GM18499 (cell line): ENCODE data around the gene MAP2K5.

Source experiments
- ATAC-seq: cut with Tn5 transposase; IDR thresholded peaks from one replicate; pipeline ENCODE4 v1.9.1; 2021; ENCODE audit warnings: moderate number of reproducible peaks; ENCODE audit not compliant: insufficient read depth, unreplicated experiment

Gene MAP2K5

GRCh38 chr15:67745073-67746006 lies 202.8 kb downstream of the MAP2K5 start:
- no peak for ATAC-seq

DNA sequence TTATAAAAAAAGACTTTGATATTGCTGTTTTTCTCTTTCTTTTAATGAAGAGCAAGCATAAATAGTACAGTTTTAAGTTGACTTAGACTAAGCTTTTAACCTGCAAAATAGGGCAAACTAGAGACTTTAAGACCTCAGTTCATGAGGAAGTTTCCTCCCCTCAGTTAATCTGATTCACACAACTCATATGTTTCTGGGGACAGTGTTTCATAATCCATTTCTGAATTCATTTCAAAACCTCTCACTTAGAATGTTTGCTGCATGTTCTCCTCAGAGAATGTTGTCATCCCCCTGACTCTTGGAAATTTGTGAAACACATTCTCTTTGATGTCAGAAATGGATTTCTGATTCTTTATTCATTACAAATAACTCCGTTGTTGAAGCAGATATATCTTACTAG lies 203.5 kb downstream of the MAP2K5 start:
- no peak for ATAC-seq

DNA sequence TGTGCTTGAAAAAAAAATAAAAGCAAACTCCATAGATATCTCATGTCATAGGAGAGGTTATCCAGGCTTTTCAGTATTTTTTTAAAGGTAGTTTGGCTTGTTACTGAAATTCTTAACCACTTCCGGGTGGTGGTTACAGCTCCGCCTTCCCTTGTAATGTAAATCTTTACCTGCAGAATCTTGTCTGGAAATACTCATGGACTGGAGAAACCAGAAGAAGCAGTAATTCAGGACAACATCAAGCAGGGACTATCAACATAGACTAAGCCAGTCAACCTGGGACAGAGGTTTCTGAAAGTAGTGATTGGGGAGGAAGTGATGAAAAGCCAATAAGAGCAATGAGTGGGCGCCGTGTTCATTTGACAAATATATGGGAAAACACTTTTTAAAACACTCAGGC lies 203.9 kb downstream of the MAP2K5 start:
- no peak for ATAC-seq

GRCh38 chr15:67747921-67748320 lies 205.4 kb downstream of the MAP2K5 start:
- ATAC-seq: no peak

DNA sequence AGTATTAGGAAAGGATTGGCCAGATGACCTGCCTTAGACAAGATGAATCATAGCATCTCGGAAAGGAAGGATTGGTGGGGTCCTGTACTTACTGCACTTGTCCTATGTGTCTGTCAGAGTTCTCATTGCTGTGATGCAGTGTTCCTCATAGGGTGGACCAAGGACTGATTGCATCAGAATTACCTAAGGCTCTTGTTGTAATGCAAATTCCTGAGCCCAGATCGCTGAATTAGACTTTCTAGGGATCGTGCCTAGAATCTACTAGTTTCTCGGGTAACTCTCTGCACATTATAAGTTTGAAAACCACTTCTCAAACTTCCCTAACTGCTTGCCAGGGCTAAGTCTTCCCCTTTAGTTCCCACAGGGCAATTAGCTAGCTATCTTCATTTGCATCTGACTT lies 207.9 kb downstream of the MAP2K5 start:
- ATAC-seq: no peak

DNA sequence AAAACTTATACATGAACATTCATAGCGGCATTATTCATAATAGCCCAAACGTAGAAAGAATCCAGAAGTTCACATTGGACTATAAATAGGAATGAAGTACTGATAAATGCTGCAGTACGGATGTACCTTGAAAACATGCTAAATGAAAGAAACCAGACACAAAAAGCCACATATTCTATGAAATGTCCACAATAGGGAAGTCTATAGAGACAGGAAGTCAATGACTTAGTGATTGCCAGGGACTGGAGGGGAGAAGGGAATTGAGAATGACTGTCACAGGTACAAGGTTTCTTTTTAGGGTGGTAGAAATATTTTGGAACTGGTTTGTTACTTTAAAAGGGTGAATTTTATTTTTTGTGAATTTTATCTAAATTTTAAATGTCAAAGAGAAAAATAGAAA lies 211.4 kb downstream of the MAP2K5 start:
- no peak for ATAC-seq

- no peak for ATAC-seq
Observed at GRCh38 chr15:67755264-67755663, 212.8 kb downstream of the MAP2K5 start.

GRCh38 chr15:67755936-67756335 lies 213.4 kb downstream of the MAP2K5 start:
- no peak for ATAC-seq

DNA sequence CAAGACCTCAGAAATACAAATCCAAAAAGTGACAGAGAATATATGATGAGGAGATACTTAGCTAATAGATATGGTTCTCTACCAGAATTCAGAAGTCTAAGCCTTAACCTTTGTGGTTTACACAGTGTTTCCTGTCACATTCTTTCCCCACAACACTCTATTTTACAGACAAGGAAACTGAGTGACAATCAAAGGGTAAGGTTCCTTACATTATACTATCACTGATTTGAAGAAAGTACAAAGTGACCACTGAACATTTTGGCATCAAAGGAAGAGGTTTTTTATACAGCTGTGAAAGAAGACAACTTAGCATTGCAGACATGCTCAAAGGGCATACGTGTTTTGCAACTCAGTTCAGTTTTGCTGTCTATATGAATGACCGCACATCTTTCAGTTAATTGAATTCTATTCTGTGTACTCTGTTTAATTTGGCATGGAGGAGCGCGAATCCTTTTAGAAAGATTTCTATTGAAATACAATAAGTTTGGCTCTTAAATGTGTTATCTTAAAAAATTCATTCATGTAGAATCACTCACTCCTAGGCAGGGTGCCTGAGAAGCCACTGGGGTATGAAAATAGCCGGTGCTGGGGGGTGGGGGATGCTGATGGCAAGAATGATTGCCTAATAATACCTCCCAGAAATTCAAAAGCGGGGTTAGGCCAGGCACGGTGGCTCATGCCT lies 216.3 kb downstream of the MAP2K5 start:
- ATAC-seq: no peak

- no peak for ATAC-seq
Observed at GRCh38 chr15:67760901-67761300, 218.4 kb downstream of the MAP2K5 start.

GRCh38 chr15:67761343-67761742 lies 218.8 kb downstream of the MAP2K5 start:
- ATAC-seq: no peak

DNA sequence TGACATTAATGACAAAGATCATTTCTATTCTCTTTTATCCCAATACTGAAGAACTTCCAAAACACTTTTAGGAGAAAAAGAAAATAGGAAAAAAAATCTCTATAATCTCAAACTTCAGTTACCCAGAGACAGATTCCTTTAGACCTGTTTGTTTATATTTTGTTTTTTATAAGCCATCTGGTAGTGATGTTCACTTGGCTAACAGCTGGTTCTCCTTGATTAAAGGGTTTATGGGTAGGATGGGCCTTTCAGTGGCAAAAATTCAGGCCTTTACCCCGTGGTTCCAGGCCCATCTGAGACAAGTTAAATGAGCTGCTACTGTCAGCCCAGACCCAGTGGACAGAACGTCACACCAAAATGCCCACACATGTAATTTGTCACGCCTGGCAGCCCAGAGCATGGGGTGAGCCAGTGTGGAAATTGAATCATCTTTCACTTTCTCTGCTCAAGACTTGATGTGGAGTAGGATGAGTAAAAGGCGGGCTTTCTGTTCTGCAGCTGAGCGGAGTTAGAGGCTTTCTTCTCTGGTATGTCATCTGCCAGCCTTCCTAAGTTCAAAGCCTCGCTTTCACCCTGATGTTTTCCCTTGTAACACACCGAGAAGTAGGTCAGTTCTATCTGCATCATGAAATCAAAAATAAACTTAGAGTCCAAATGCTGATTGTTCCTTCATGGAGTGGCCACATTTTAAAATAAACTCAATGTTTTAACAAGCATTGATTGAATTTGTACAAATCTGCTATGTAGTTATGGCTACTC lies 220.3 kb downstream of the MAP2K5 start:
- ATAC-seq: no peak

DNA sequence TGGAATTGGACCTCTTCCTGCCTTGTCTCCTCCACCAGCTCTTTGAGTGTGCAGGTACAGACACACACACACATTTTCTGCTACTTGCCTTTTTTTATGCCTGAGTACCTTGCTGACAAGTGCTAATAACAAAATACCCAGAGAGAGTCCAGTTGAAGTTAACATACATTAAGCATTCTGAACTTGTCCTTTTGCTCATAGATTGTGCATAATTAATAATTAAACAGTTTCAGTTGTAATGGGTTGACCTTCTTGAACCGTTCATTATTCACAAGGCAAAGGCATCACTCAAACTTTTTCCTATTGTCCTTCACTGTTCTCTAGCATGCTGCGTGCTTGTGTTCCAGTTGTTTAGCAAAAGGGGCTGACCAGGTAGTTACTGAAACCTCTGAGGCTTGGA lies 223.2 kb downstream of the MAP2K5 start:
- ATAC-seq: no peak

- no peak for ATAC-seq
Observed at GRCh38 chr15:67766968-67767367, 224.5 kb downstream of the MAP2K5 start.

GRCh38 chr15:67768313-67768977 lies 225.9 kb downstream of the MAP2K5 start:
- no peak for ATAC-seq

GRCh38 chr15:67769497-67770357 lies 227.2 kb downstream of the MAP2K5 start:
- no peak for ATAC-seq

GRCh38 chr15:67770358-67770628 lies 227.8 kb downstream of the MAP2K5 start:
- ATAC-seq: no peak

DNA sequence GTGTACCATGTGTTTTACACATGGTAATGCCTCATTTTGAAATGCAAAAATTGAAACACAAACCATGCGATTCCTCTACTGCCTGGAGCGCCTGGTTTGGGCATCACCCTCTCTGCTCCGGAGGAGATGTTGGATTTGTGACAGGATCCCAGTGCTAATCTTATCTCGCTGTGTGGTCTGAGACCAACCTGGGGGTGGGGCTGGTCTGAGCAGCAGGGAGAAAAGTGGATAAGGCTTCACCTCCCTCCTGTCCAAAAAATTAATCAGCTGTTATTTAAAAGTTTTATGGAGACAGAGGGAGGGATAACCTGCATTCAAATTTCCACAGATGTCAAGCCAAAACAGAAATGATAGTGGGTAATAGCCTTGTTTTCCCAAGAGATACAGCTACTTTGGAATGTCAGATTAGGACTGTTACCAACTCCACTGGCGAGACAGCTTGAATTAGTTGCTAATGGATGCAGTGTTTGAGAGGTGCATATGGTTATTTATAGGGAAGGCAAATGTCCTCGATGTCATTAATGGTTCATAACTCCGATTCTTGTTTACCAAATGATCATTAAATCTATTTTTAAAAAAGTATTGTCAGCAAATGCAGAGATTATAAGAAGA lies 228.8 kb downstream of the MAP2K5 start:
- no peak for ATAC-seq

- ATAC-seq: no peak
Observed at GRCh38 chr15:67774626-67775025, 232.1 kb downstream of the MAP2K5 start.
